Measurements from ENCODE around the gene ZFAND5.

Gene ZFAND5, protein sequence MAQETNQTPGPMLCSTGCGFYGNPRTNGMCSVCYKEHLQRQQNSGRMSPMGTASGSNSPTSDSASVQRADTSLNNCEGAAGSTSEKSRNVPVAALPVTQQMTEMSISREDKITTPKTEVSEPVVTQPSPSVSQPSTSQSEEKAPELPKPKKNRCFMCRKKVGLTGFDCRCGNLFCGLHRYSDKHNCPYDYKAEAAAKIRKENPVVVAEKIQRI

GRCh38 chr9:72364679-72365524, at the start of gene ZFAND5:
ZFAND5 (minus strand) TSS chr9:72365208; CDS start chr9:72360778, 4,430 bp downstream.
- DNase-seq (ENCODE audit: low read depth) = peak; percentile 98

- DNase-seq (ENCODE audit: low read depth) = no peak
Observed at GRCh38 chr9:72412483-72413040, 47.6 kb upstream of the ZFAND5 start.

- no peak for DNase-seq (ENCODE audit: low read depth)
Observed at GRCh38 chr9:72410214-72410613, 45.2 kb upstream of the ZFAND5 start.

DNA sequence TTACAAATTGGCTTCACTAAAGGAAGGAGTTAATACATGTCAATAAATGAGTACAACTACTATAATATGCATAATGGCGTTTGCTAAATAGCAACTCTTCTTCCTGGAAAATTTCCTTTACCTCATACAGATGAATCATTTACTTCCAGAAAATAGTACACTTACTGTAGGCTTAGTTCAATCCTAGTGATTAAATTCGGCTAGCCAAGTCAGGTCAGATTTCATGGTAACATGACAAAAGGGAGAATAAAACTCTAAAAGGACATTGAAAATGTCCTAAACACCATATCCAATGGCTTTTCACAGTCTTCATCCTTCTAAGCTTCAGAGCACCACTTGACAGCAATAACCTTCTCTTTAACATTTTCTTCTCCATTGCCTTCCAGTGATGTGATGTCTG, 42.1 kb upstream of the ZFAND5 start:
- no peak for DNase-seq (ENCODE audit: low read depth)

DNA sequence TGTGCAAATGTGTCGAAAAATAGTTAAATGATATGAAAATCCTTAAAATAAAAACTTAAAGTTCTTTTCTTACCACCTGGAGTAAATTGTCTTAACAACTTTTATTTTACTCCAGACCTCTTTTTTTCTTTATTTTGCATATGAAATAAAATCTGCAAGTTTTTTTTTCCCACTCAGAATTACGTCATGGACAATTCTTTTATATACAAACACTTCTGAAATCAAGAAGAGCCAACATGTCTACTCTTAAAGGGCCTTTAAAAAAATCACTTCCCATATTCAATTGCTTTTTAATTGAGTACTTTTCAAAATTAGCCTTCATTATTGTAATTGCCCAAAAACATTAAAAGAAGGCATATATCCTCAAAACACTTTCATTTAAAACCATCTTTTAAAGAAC, 37.7 kb upstream of the ZFAND5 start:
- no peak for DNase-seq (ENCODE audit: low read depth)

- no peak for DNase-seq (ENCODE audit: low read depth)
Observed at GRCh38 chr9:72401396-72401795, 36.4 kb upstream of the ZFAND5 start.

- no peak for DNase-seq (ENCODE audit: low read depth)
Observed at GRCh38 chr9:72400866-72401265, 35.9 kb upstream of the ZFAND5 start.

GRCh38 chr9:72399391-72399790, 34.4 kb upstream of the ZFAND5 start:
- DNase-seq (ENCODE audit: low read depth) = no peak

- DNase-seq (ENCODE audit: low read depth) = no peak
Observed at GRCh38 chr9:72396247-72397091, 31.5 kb upstream of the ZFAND5 start.

DNA sequence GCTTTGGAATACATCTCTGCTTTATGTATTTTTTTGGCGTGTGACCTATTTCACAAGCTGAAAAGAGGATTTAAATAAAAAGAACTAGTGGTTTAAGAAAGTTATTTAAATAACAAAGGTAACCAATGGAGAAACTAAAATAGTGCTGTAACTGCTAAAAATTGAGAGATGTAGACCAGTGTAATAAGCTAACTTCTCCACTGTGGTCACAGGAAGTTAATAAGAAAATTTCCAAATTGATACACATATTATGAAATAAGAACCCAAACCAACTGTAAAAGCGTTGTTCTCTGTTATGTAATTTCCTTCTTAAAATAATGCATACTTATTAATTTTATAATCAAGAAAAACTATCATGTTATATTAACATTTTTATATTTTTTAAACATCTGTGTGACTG, 29.1 kb upstream of the ZFAND5 start:
- DNase-seq (ENCODE audit: low read depth) = no peak

- DNase-seq (ENCODE audit: low read depth) = no peak
Observed at GRCh38 chr9:72390907-72391306, 25.9 kb upstream of the ZFAND5 start.

DNA sequence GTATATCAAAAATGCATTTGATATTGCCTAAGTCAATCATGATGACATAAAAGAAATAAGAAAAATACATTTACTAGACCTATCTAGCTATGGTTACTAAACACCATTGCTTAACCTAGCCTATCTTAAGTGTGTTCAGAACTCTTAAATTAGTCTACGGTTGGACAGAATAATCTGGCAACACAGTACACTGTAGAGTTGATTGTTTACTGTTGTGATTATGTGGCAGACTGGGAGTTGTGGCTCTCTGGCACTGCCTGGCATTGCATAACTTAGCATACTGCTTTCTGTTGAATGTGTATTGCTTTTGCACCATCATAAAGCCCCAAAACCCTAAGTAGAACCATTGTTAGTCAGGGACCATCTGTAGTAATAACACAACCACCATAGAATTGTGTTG, 21.2 kb upstream of the ZFAND5 start:
- DNase-seq (ENCODE audit: low read depth) = no peak

GRCh38 chr9:72384710-72385485, 19.9 kb upstream of the ZFAND5 start:
- no peak for DNase-seq (ENCODE audit: low read depth)

DNA sequence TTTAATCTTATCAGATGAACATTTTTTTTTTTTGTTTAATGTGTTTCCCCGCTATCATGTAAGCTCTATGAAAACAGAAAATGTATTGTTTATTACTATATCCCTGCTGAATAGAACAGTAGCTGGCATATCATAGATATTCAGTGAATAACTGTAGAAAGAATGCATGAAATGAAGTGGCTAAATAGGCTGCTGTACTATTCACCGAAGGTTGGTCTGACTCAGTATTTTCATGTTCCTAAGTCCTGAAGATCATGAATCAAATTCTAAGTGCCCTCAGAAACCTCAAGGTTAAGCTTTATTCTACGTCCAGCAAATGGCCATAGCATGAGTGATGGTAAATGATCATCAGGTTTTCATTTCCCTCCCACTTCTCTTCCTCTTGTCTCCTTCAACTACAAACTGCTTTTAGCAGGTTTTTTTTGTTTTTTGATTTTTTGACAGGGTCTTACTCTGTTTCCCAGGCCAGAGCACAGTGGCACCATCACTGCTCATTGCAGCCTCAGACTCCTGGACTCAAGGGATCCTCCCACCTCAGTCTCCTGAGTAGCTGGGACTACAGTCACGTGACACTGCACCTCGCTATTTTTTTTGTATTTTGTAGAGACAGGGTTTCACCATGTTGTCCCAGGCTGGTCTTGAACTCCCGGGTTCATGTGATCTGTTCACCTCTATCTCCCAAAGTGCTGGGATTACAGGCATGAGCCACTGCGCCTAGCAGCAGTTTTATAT, 19.1 kb upstream of the ZFAND5 start:
- peak; percentile 80 for DNase-seq (ENCODE audit: low read depth)

GRCh38 chr9:72382405-72382804, 17.4 kb upstream of the ZFAND5 start:
- peak; percentile 26 for DNase-seq (ENCODE audit: low read depth)

GRCh38 chr9:72377041-72377440, 12.0 kb upstream of the ZFAND5 start:
- no peak for DNase-seq (ENCODE audit: low read depth)

DNA sequence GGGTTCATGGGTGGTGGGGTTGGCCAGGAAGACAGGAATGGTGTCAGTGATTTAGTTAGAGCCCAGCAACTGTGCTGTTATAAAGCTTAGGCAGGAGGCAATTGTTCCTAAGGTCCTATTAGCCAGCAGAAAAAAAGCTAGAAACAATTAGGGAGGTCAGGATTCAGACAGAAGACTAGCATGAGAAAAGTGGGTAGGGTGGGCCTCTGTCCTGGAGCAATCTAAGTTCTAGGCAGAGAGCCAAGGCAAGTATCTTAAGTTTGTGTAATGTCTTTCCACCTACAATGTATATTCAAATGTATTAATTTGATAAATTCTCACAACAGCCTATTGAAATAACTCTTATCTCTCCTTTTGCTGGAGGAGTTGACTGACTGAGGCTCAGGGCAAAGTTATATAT, 6.1 kb upstream of the ZFAND5 start:
- no peak for DNase-seq (ENCODE audit: low read depth)

DNA sequence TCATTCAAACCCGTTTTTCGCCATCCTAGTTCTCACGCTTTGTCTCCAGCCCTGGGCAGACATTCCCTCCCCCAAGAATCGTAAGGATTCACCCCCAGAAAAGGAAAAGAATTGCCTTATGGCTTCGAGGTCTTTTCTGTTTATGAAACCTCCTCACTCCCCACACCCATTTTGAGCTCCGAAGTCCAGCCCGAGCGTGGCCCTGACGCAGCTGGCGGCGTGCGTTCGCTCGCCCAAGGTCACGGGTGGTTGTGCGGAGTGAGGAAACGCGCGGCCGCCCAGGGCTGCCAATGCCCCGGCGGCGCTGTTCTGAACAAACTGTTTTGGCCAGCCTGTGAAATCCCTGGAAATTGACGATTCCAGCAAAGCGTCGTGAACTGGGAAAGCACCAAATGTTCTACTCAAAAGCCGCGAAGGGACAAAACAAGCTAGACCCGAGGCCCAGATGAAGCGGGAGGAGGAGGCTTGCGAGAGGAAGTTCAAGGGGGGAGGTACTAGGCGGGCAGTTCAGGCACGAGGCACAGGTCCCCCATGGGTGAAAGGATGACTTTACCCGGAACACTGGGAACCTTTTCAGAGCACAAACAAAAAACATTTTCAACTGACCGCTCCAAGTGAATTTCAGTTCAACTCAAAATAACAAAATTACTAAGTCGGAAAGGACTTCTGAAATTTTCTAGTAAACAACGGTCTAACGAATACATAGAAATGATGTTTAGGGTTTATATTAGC, 683 bp upstream of the ZFAND5 start:
- DNase-seq (ENCODE audit: low read depth) = peak; percentile 73

DNA sequence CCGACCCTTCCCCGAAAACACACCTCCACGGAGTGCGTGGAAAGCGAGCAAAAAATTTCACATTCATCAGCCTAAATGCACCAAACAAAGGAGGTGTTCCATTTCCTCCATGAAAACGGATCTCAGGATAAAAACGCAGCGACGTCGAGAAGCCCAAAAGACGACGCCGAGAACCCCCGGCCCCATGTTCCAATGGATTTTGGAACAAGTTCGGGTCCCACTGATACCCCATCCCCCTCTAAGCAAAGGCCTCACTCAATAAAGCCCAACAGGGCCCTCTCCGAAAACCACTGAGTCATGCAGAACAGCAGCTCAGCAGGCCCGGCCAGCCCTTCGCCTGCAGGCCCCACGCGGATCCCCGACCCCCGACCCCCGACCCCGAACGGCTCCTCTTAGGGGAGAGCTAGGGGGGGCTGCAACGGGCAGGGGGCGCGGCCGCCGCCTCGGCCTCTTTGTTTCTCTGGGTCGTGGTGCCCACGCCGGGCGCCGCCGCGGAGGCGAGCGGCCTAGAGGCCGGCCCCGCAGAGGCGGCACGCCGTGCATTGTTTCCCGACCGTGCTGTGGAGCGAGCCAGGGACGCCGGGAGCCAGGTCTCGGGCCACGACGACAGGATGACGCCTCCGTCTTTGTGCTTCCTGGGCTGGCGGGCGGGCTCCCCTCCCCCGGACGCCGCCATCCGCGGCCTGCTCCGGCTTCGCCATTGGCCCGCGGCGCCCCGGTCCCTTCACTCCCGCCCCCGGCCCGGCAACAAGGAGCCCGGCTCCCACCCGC, 915 bp downstream of the ZFAND5 start:
- peak; percentile 50 for DNase-seq (ENCODE audit: low read depth)

All from stromal cell of bone marrow (primary cell).